22Rv1 (cell line): ENCODE measurements around the gene POLR2C.

ENCODE experiments used
- H3K27ac ChIP-seq: fragments of 450-650 bp; 2 replicates; pipeline ENCODE4 v1.5.1; 2017
- CTCF ChIP-seq: fragments of 450-650 bp; IDR thresholded peaks from 2 replicates; pipeline ENCODE4 v1.5.1; 2017; ENCODE audit warnings: mild to moderate bottlenecking
- ZFX ChIP-seq: fragments of 450-650 bp; IDR thresholded peaks from 2 replicates; pipeline ENCODE4 v1.6.1; 2017; ENCODE audit warnings: antibody characterized with exemption, borderline replicate concordance

The POLR2C gene

DNA sequence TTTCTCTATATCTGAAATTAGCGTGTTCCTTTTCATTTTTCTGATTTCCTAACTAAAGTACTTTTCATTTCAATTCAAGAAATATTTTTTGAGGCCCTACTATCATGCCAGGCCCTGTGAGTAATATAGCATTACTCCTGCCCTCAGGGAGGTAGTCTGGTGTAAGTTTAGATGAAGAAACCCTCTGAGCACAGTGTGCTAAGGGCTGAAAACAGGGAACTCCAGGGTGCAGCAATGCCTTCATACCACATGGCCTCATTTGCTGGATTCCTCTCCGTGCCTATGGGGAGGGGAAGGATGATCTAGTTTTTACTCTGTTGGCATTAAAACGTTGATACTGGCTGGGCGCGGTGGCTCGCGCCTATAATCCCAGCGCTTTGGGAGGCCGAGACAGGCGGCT, 10.5 kb upstream of the POLR2C start:
- TF ChIP-seq ZFX (no peak), CTCF (no peak)
- no peak overlapping the region for H3K27ac ChIP-seq

- no peak for TF ChIP-seq ZFX
- TF ChIP-seq CTCF = no peak
- peak overlapping the region; percentile 64 for H3K27ac ChIP-seq
These were observed 491 bp downstream of the POLR2C start for GRCh38 chr16:57462978-57463362.

DNA sequence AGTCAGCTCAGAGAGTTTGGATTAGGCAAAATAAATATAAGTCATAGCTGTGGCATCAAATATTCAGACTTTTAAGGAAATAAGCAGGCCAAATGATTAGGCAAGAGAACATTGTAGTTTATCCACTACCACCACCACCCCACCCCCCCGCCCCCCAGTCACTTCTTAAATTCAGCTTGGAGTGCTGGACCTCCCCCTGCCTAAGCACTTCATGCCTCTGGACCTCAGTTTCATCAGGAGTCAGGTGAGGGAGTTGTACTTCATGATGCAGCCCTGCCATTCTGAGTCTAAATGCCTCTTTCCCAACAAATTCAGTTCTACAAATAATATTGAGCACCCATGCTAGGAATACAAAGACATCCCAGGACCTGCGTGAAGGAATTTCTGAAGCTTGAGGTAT, 2.0 kb downstream of the POLR2C start:
- no peak for TF ChIP-seq CTCF
- TF ChIP-seq ZFX = no peak
- no peak overlapping the region for H3K27ac ChIP-seq

- TF ChIP-seq ZFX = no peak
- TF ChIP-seq CTCF = no peak
- no peak overlapping the region for H3K27ac ChIP-seq
These were observed 5.9 kb downstream of the POLR2C start for GRCh38 chr16:57468346-57468745.

GRCh38 chr16:57469046-57469445, 6.6 kb downstream of the POLR2C start:
- no peak overlapping the region for H3K27ac ChIP-seq
- TF ChIP-seq ZFX (no peak), CTCF (no peak)

- H3K27ac ChIP-seq = no peak overlapping the region
- no peak for TF ChIP-seq ZFX
- TF ChIP-seq CTCF = no peak
These were observed 7.5 kb downstream of the POLR2C start for GRCh38 chr16:57469917-57470470.

GRCh38 chr16:57470711-57471110, 8.2 kb downstream of the POLR2C start:
- TF ChIP-seq CTCF (no peak; the same call in 1 of the 2 replicates), ZFX (no peak)
- H3K27ac ChIP-seq = peak overlapping the region; percentile 26; the same call in 1 of the 2 replicates
